ENCODE results near the gene CA12.

- TF ChIP-seq CTCF (IDR thresholded peaks at IDR 0.05) = no peak
- no peak for TF ChIP-seq POLR2A (IDR thresholded peaks at IDR 0.05)
These were observed 36.8 kb downstream of the CA12 start for GRCh38 chr15:63344731-63345390.

Data from Peyer's patch (tissue), 4 donors.